GM19193 (cell line): ENCODE results near the gene LRFN2.

ENCODE experiments used
- POLR2A ChIP-seq: IDR thresholded peaks from 4 replicates; pipeline ENCODE4 v1.6.1; 2011; ENCODE audit not compliant: insufficient read depth, insufficient read length; ENCODE audit errors: extremely low read depth

The LRFN2 gene

DNA sequence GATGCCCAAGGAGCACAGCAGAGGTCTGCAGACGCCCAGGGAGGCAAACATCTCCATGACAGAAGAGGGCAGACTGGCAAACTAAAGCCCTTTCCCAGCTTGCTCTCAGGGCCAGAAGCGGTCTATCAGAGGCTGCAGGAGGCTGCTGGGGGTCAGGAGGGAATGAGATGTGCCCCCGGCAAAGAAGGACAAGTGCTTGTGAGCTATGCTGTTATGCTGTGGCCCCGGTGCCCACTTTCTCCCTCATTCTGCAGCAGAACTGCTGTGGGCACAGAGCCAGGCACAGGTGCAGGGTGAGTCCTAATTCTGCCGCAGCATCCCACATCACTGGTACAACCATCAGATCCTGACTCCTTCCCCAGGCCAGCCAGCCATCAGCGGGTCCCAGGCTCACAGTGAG lies 46.4 kb downstream of the LRFN2 start:
- TF ChIP-seq POLR2A, result no peak

DNA sequence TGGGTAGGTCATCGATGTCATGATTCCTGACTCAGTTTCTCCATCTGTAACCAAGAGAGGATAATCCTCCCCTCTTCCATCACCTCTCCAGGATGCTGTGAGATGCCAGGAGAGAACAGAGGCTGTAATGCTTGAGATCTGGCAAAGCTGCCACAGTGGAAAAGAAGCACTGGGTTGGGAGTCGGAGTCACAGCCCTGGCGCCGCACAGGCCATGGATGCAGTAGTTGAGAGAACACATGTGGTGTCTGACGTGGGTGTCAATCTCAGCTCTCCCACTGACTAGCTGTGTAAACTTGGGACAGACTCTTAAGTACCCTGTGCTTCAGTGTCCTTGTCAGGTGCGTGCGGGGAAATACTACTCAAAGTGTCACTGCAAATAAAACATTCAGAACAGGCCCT lies 47.3 kb downstream of the LRFN2 start:
- TF ChIP-seq POLR2A, result no peak

DNA sequence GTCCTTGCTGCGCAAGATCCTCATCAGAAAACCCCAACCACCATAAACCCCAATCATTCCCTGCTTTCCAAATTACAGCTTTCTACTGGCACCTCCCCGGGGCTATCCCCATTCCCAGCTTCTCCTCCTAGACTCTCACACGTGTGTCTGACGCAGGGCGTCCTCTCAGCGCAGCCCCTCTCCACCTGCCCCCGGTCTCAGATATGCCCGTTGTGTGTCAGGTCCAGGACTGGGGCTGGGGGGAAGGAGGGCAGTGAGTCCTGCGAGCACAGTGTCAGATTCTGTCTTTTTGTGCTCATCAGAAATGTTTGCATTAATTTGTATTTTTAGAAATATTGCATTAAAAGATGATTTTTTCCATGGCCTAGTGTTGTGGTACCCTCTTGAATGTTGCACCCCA lies 48.6 kb downstream of the LRFN2 start:
- TF ChIP-seq POLR2A, result no peak

DNA sequence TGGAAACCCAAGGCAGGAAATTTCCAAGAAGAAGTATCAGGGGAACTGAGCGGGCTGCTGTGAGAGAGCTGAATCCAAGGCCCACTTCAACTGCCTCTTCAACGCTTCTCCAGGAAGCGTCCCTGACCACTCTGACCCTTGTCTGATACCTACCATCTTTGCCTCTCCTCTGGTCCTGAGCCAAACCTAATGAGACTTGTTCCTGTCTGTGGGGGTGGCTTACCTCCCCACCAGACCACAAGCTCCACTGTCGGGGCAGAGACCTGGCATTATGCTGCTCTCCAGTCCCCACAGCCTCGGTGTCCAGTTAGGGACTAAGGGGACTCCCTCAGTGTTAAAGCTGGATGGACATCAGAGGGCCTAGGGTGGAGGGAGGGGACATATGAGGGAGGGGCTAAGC lies 49.7 kb downstream of the LRFN2 start:
- no peak for TF ChIP-seq POLR2A

DNA sequence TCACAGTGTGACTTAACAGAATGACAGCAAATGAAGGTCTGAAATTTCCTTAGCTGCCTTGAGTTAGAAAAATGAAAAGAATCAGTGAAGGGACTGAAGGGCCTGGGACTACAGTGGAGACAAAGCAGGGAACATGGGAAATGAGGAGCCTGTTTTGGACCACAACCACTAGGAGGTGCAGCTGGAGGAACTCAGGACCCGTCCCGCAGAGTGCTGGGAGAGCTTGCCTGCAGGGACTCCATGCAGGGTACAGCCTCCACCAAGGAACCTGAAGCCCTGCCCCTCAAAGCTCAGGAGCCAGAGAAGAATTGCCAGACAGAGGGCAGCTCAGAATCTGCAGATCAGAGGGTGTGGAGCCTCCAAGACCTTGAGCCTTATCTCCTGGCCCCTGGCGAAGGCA lies 50.7 kb downstream of the LRFN2 start:
- no peak for TF ChIP-seq POLR2A

DNA sequence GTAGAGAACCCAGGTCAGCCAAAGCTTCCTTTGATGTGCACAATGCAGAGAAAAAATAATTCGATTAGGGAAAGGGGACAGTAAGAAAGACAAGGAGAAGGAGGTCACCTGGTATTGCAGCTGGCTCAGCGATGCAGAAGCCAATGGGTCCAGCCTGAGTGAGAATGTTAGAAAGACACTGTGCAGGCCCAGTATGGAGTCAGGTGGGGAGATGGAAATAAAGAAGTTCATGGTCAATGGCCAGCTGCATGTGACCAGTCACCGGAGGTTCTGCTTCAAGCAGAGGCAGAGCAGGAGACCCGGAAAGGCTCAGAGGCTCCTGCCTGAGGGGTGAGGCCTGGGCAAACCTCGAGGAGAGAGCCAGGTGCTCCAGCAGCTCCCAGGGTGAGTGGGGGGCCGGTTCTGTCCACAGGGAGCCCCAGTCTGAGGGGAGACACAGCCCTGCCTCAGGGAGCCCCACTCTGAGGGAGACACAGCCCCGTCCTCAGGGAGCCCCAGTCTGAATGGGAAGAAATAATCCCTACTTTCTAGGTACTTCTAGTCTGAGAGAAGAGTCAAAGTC lies 51.3 kb downstream of the LRFN2 start:
- TF ChIP-seq POLR2A, result no peak

DNA sequence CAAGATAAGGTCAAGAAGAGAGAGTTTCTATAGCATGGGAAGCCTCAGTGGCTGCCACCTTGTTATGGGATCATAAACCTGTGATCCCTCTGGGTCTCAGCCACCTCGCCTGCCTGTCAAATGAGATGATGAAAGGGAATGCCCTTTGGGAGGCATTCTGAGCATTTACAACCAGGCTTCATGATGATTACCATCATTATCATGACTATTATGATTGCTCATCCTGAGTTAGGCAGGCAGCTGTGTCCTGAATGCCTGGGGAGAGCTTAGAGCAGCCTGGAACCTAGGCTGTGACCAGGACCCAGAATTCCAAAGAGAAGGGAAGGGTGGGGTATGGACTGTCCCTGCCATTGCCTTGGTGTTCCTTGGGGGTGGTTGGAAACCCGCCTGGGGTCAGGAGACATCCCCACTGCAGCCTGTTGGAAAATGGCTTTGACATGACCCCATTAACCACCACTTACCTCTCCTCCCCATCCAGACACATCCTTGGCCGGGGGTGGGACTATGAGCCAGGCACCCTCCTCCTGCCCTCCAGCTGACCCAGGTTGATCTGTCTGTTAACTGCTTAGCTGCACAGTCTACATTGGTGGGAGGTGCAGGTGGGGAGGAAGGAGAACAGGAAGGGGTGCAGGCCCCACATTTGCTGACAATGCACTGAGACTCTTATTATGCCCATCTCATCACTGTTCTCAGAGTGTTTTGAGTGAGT lies 51.9 kb downstream of the LRFN2 start:
- TF ChIP-seq POLR2A, result no peak

DNA sequence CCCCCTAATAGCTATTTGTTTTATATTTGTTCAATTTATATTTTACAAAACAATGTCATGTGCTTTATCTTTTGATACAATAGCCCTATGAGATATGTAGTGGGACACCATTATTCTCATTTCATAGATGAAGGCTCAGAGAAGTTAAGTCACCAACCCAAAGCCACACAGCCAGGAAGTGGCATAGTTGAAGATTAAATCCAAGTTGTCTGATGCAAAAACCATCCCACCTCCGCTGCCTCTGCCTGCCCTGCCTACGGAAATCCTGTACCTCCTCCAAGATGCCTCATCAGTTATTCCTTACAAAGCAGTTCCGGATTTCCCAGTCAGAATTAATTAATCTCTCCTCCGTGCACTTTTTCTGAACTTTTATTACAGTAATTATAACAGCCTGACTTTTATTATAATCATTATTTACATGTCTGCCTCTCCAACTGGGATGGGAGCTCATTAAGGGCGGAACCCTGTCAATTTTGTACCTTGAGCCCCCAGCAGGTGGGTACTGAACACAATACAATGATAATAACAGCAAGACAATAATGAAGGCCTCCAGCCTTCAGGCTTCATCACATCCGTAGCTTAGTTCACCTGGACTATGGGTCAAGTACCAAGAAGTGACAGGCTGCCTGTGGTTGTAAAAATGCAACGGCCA lies 54.7 kb downstream of the LRFN2 start:
- TF ChIP-seq POLR2A, result no peak

DNA sequence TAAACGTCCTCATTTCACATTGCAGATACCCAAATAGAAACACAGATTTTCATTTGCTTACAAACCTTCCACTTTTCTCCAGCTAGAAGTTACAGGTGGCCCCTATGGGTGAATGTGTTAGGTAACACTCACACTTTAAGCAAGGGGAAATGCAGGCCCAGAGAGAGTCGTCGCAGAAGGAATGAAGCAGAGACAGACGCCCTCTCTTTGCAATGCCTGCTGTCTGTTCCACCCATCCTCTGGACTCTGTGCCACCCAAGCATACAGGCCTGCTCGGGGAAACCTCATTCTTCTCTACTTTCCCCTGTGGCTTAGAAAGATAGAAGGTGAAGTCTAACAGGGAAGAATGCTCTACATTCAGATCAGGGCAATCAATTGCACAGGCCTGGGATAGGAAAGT lies 57.2 kb downstream of the LRFN2 start:
- TF ChIP-seq POLR2A, result no peak

DNA sequence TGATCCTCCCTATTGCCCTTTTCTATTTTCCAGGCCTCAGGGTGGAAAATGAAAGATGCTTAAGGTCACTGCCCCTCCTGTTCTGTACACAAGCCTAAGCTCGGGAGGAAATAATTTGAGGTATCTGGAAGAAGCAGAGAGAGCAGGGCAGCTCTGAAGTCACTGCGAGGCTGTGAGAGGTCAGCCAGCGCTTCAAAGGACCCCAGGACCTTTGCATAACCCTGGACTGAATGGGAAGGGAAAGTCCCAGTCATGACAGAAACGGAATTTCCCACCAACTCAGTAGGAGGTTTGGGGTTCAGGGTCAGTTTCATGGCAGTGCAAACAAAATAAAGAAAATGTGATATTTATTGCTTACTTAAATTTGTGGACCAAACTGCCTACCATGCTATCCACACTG lies 58.1 kb downstream of the LRFN2 start:
- no peak for TF ChIP-seq POLR2A

DNA sequence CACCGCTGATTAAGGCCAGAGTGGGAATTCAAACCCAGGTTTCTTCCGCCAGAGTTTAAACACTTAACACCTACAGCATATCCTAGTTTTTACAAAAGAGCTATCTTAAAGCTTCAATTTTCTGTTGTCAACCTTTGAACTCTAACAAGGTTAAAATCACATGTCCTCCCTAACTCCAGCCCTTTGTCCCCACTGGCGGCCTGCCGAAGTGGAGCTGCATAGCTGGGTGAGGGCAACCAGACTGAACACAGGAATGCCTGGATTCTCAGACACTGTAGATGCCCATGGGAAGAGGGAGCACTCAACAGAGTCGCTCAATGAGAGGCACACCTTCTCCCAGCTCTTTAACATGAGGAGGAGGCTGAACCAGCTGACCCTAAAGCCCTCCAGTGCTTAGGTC lies 59.1 kb downstream of the LRFN2 start:
- no peak for TF ChIP-seq POLR2A

DNA sequence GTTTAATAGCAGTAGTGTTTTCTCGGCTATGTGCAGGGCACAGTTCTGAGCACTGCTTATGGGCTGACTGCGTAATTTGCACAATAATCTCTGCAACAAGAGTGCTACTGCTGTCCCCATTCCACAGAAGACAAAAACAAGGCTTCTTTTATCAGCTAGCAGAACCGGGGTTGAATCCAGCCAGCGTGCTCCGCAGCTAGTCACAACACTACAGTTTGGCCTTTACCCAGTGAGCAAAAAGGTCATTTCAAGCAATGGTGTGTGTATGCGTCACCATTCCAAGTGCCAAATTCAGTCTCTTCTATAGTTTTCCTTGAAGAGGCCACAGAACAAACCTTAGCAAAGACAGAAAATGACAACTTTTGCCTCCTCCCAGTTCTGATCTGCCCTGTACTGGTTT lies 61.1 kb downstream of the LRFN2 start:
- no peak for TF ChIP-seq POLR2A

DNA sequence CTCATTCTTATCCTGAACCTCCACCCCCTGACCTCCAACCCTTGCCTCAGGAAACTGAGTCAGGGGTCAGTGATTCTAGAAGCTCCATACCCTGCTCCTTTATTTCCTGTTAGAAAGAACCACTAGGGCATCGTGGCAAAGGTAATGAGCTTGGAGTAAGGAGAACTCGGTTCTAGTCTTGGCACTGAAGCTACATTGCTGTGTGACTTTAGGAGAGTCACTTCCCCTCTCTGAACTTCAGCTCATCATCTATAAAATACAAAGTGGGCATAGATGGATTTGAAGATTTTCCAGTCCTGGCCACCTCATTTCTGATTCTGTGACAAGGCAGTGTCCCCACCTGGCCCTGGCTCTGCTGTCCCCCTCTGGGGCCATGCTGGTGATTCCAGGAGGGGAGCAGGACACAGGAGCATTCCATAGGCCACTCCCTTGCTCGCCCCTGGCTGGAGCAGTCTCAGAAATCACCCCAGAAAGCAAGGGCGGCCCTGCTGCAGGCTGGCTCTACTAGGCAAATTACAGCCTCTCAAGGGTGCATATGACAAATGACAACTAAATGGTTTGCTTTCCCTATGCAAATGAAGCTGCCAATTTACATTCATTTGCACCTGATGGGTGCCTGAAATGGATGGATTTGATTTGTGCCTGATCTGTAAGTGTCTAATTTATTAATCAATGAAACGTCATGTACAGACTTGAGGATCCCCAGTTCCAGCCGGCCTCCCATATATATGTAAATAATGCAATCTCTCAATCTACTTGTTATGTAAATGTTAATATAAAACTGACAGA lies 62.2 kb downstream of the LRFN2 start:
- no peak for TF ChIP-seq POLR2A

DNA sequence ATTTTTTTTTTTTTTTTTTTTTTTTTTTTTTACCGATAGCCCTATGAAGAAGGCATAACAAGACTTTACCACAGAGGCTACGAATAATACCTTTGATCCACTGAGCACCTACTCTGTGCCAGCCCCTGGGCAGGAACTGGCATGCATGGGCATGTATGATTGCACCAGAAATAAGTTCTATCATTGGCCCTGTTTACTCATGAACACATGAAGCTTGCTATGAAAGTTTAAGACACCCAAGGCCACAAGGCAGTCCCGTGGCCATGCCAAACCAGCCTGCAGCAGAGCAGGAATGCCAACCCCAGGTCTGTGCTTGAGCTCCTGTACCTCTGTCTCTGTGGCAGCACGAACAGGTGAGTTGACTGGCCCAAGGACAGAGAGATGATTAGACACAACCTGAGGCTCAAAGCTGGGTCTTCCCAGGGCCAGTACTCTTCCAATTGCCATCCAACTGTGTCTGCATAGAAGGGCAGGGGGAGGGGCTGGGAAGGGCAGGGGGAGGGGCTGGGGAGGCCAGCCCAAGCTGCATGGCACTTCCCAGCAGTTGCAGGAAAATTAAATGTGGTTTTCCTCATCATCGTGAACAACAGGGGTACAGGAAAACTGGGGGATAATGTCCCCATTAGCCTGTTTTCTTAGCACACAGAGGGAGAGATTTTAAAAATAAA lies 63.5 kb downstream of the LRFN2 start:
- TF ChIP-seq POLR2A, result no peak

DNA sequence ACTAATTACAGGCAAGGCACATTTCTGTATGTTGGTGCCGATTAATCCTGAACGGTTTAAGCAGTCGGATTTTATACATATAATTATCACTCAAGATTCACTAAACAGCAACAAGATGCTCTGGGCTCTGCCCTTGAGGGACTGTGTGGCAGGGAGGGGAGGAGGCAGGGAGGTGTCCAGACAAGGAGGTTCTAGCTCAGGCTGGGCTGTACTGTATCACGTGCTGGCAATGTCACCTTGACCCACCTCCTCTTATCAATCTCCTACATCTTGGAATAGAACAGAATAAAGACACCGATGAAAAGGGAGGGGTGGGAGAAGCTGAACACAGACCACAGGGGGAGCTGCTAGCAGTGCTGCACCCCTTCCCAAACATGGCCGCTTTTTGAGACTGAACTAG lies 65.7 kb downstream of the LRFN2 start:
- TF ChIP-seq POLR2A, result no peak

DNA sequence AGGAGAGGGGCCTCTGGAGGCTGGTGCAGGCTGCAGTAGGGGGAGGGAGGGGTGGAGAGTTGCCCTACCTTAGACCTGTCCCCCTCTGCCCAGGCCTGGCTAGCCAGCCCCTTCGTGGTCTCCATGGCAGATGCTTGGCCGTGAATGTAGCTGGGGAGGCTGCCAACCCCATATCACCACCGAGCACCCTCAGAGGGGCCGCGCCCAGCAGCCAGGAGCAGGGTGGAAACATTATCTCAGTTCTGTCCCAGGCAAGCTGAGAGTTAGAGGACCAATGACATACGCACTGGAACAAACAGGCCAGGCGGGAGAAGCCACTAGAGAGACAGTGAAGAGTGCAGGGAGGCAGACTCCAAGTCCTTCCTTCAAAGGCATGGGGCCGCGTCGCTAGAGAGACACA lies 66.5 kb downstream of the LRFN2 start:
- TF ChIP-seq POLR2A, result no peak

DNA sequence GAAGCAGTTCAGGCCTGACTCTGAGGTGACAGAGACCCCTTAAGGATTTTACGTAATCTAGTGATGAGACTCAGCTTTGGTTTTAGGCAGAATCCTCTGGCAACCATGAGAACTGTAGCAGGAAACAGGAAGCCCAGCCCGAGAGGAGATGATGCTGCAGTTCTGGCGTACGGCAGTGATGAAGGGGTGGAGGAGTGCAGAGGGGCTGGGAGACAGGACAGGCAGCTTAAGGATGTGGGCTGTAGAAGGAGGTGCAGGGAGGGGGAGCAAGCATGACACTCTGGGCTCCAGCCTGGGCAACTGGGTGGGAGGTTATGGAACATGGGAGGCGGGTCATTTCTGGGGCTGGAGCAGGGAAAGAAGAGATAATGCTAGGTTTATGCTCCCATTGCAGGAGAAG lies 67.1 kb downstream of the LRFN2 start:
- no peak for TF ChIP-seq POLR2A
